HepG2 (cell line): ENCODE results near the gene TPM3. TPM values are rescaled to one million over a fixed set of nuclear protein-coding genes. Genes with fewer than 3 reads are reported as not detected.

Experiments
- CHD4 ChIP-seq: fragments of 200-600 bp; sonication (generic); IDR thresholded peaks from 2 replicates; pipeline ENCODE4 v1.7.0; 2017; ENCODE audit warnings: mild to moderate bottlenecking, low read length, borderline replicate concordance
- HMGXB4 ChIP-seq, 2 experiments: sonication (generic) in 1 of 2; formaldehyde crosslinking in 1 of 2; IDR thresholded peaks; 2 replicates each; pipeline versions ENCODE4 v1.4.0 to v1.6.1; 2018 to 2020; ENCODE audit warnings: missing genetic modification reagents in 2 of 2, borderline replicate concordance in 1 of 2, low read depth in 1 of 2, mild to moderate bottlenecking in 1 of 2, missing biosample characterization in 1 of 2
- LCORL ChIP-seq, 2 experiments: fragments of 450-650 bp in 1 of 2; sonication (generic) in 1 of 2; formaldehyde crosslinking in 1 of 2; IDR thresholded peaks; 2 replicates each; pipeline versions ENCODE4 v1.5.0 to v1.6.1; 2017 to 2020; ENCODE audit warnings: antibody characterized with exemption in 1 of 2, missing genetic modification reagents in 1 of 2
- MEIS1 ChIP-seq: sonication (generic); formaldehyde crosslinking; IDR thresholded peaks from 2 replicates; pipeline ENCODE4 v1.9.0; 2021; ENCODE audit warnings: mild to moderate bottlenecking, missing genetic modification reagents, moderate library complexity, borderline replicate concordance
- NRL ChIP-seq: sonication (generic); formaldehyde crosslinking; IDR thresholded peaks from 2 replicates; pipeline ENCODE4 v1.5.0; 2020; ENCODE audit warnings: missing genetic modification reagents, mild to moderate bottlenecking, moderate library complexity, borderline replicate concordance
- SCMH1 ChIP-seq: sonication (generic); formaldehyde crosslinking; IDR thresholded peaks from 2 replicates; pipeline ENCODE4 v1.9.0; 2021; ENCODE audit warnings: missing genetic modification reagents, mild to moderate bottlenecking, borderline replicate concordance
- ZNF12 ChIP-seq: sonication (generic); formaldehyde crosslinking; IDR thresholded peaks from 2 replicates; pipeline ENCODE4 v1.5.0; 2020; ENCODE audit warnings: missing genetic modification reagents
- ZNF446 ChIP-seq: sonication (generic); formaldehyde crosslinking; IDR thresholded peaks from 2 replicates; pipeline ENCODE4 v1.5.0; 2020; ENCODE audit warnings: mild to moderate bottlenecking, missing genetic modification reagents
- polyA plus RNA-seq, 8 experiments: library from polyadenylated mRNA; depleted of rRNA in 3 of 8; stranded (reverse) in 7 of 8; unstranded in 1 of 8; fragments of >200 nt; fragmentation: Illumina TruSeq in 4 of 8; extraction: Trizol in 4 of 8; gene quantifications; 2 replicates each; pipeline versions ENCODE4 v1.2.1 to v1.2.3, GENCODE V29; 2011 to 2016; ENCODE audit warnings: low read depth in 4 of 8, missing spikeins in 1 of 8, mixed read lengths in 1 of 8; ENCODE audit not compliant: insufficient read depth in 1 of 8
- total RNA-seq, 5 experiments: library from RNA; depleted of rRNA; stranded (reverse); fragments of >200 nt; fragmentation: Illumina TruSeq; extraction: Trizol; gene quantifications; 2 replicates each; pipeline ENCODE4 v1.2.3, GENCODE V29; 2016; ENCODE audit warnings: low read depth in 1 of 5
- TF ChIP-seq, protein P1 (sequence below): sonication (generic); formaldehyde crosslinking; IDR thresholded peaks from 2 replicates; pipeline ENCODE4 v1.4.0; 2020; ENCODE audit warnings: missing genetic modification reagents
- TF ChIP-seq, protein P2 (sequence below): sonication (generic); formaldehyde crosslinking; IDR thresholded peaks from 2 replicates; pipeline ENCODE4 v1.9.0; 2021; ENCODE audit warnings: missing genetic modification reagents, mild to moderate bottlenecking, borderline replicate concordance

Gene TPM3
- total and polyA plus RNA-seq, 2 of the 13 experiments (the other 11 are each of a cell fraction or from before 2014, with no cell fraction given): 160 to 307 TPM

DNA sequence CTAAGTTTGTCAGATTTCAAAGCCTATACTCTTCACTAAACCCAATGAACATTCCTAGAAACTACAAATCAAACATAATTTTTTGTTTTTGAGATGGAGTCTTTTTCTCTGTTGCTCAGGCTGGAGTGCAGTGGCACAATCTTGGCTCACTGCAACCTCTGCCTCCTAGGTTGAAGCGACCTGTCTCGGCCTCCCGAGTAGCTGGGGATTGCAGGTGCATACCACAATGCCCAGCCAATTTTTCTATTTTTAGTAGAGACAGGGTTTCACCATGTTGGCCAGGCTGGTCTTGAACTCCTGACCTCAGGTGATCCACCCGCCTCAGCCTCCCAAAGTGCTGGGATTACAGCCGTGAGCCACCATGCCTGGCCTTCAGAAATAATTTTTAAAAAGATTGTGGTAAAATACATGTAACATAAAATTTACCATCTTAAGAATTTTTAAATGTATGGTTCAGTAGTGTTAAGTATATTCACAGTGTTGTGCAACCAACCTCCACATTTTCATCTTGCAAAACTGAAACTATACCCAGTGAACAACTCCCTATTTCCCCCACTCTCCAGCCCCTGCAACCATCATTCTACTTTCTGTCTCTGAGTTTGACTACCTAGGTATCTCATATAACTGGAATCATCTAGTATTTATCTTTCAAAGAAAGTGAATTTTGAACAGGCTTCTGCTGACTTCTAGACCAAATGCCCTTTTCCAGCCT lies 16.9 kb upstream of the TPM3 start (continued):
- TF ChIP-seq, protein P1, sequence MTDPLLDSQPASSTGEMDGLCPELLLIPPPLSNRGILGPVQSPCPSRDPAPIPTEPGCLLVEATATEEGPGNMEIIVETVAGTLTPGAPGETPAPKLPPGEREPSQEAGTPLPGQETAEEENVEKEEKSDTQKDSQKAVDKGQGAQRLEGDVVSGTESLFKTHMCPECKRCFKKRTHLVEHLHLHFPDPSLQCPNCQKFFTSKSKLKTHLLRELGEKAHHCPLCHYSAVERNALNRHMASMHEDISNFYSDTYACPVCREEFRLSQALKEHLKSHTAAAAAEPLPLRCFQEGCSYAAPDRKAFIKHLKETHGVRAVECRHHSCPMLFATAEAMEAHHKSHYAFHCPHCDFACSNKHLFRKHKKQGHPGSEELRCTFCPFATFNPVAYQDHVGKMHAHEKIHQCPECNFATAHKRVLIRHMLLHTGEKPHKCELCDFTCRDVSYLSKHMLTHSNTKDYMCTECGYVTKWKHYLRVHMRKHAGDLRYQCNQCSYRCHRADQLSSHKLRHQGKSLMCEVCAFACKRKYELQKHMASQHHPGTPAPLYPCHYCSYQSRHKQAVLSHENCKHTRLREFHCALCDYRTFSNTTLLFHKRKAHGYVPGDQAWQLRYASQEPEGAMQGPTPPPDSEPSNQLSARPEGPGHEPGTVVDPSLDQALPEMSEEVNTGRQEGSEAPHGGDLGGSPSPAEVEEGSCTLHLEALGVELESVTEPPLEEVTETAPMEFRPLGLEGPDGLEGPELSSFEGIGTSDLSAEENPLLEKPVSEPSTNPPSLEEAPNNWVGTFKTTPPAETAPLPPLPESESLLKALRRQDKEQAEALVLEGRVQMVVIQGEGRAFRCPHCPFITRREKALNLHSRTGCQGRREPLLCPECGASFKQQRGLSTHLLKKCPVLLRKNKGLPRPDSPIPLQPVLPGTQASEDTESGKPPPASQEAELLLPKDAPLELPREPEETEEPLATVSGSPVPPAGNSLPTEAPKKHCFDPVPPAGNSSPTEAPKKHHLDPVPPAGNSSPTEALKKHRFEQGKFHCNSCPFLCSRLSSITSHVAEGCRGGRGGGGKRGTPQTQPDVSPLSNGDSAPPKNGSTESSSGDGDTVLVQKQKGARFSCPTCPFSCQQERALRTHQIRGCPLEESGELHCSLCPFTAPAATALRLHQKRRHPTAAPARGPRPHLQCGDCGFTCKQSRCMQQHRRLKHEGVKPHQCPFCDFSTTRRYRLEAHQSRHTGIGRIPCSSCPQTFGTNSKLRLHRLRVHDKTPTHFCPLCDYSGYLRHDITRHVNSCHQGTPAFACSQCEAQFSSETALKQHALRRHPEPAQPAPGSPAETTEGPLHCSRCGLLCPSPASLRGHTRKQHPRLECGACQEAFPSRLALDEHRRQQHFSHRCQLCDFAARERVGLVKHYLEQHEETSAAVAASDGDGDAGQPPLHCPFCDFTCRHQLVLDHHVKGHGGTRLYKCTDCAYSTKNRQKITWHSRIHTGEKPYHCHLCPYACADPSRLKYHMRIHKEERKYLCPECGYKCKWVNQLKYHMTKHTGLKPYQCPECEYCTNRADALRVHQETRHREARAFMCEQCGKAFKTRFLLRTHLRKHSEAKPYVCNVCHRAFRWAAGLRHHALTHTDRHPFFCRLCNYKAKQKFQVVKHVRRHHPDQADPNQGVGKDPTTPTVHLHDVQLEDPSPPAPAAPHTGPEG (CRISPR knock-in tag): no peak
- no peak for TF ChIP-seq CHD4
- no peak for TF ChIP-seq ZNF446
- TF ChIP-seq LCORL (IDR thresholded peaks at IDR 0.05): no peak
- no peak for TF ChIP-seq LCORL (CRISPR knock-in tag; IDR thresholded peaks at IDR 0.05)
- TF ChIP-seq MEIS1 (CRISPR knock-in tag): no peak
- TF ChIP-seq SCMH1 (CRISPR knock-in tag): no peak
- no peak for TF ChIP-seq HMGXB4 (CRISPR knock-in tag; IDR thresholded peaks at IDR 0.05; ENCODE audit: borderline replicate concordance in 1 of 2, low read depth in 1 of 2)
- no peak for TF ChIP-seq NRL
- TF ChIP-seq, protein P2, sequence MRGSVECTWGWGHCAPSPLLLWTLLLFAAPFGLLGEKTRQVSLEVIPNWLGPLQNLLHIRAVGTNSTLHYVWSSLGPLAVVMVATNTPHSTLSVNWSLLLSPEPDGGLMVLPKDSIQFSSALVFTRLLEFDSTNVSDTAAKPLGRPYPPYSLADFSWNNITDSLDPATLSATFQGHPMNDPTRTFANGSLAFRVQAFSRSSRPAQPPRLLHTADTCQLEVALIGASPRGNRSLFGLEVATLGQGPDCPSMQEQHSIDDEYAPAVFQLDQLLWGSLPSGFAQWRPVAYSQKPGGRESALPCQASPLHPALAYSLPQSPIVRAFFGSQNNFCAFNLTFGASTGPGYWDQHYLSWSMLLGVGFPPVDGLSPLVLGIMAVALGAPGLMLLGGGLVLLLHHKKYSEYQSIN: no peak
- no peak for TF ChIP-seq ZNF12 (CRISPR knock-in tag)
- TF ChIP-seq, all 625 proteins: peak for 0
